Measurements from ENCODE around the gene FAM162A.
A peak's percentile ranks its signal among the peaks of the same experiment; 100 is the strongest.
"Not testable (repeated sequence)": the region's sequence is repeated elsewhere in the genome, so short reads cannot be mapped to it uniquely, and the experiment has no call there.

The FAM162A gene

DNA sequence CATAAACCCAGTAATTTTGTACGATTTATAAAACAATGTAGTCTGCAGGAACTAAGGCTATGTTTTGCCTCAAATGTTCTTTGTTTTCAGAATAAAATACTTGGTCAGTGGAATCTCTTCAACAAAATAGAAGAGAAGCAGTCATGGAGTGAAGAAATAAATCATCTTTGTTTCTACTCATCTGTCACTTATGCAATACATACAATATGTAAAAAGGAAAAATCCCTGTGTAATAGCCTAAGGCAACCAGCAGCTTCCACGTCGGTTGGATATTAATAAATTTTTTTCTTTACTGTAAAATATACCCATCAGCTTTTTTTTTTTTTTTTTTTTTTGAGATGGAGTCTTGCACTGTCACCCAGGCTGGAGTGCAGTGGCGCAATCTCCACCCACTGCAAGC, 37.1 kb downstream of the FAM162A start:
- no peak for DNase-seq (ENCODE audit: low spot score)

DNA sequence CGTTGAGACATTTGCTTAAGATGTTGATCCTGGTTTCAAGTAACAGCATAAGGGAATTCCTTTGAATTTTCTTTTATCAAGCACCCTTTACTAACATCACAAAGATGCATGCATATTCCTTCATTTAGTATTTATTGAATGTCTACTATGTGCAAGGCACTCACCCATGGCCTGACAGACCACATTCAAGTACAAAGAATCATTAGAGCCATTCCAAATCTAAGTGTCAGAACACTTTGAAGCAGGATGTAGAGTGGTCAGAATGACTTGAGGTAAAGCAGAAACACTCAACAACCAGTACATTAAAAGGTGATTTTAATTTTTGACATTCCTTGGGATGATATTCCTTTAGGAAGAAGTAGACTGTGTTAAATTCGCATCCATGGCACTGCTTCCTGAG, 37.9 kb downstream of the FAM162A start:
- no peak for DNase-seq (ENCODE audit: low spot score)

DNA sequence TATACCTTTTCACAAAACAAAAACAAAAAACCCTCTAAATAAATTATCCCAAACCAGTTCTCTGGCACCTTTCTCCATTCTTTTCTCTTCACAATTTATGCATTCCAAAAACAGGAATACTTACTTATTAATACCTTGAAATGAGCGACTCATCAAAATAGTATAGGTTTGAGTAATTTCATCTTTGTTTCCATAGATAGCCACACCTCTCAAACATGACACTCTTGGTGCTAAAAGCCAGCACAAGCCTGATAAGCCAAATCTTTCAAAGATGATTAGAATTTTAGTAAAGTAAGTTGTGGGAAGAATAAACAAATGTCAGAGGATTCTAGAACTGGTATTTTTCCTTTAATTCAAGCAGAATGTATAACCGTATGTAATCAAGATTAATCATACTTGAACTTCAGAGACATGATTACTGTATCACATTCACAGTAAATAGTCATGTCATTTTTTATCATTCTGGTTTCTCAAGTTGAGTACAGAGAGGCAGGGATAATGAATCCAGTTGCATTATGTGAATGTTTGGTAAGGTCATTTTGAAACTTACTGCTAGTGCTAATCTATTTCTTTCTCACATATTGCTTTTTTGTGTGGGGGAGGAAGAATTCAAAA, 44.0 kb downstream of the FAM162A start:
- DNase-seq (ENCODE audit: low spot score), result no peak

DNA sequence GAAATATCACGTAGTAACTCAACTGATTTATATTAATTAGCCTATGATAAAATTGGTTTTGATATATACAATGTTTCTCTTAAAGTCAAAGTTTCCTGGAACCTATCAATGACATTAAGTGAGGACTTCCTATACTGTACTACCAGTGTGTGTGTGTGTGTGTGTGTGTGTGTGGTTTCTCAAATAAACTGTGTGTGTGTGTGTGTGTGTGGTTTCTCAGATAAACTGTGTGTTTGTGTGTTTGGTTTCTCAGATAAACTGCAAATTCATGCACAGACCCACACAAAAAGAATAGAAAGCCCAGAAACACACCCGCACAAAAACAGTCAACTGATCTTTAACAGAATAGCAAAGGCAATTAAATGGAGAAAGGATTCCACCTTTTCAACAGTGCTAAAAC, 46.4 kb downstream of the FAM162A start:
- no peak for DNase-seq (ENCODE audit: low spot score)

DNA sequence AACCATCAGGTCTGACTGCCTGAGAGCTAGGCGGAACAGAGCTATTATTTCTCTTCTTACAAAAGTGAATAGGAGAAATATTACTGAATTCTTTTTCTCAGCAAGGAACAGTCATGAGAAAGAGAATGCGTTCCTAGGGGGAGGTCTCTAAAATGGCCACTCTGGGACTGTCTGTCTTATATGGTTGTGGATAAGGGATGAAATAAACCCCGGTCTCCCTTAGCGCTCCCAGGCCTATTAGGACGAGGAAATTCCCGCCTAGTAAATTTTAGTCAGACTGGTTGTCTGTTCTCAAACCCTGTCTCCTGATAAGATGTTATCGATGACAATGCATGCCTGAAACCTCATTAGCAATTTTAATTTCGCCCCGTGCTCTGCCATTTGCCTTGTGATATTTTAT, 52.0 kb downstream of the FAM162A start:
- DNase-seq (ENCODE audit: low spot score), result no peak

DNA sequence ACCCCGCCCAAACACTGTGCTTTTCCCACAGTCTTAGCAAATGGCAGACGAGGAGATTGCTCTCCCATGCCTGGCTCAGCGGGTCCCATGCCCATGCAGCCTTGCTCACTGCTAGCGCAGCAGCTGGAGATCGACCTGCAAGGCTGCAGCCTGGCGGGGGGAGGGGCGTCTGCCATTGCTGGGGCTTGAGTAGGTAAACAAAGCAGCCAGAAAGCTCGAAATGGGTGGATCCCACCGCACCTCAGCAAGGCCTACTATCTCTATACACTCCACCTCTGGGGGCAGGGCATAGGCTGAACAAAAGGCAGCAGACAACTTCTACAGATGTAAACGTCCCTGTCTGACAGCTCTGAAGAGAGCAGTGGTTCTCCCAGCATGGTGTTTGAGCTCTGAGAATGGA, 59.1 kb downstream of the FAM162A start:
- DNase-seq (ENCODE audit: low spot score), result no peak

DNA sequence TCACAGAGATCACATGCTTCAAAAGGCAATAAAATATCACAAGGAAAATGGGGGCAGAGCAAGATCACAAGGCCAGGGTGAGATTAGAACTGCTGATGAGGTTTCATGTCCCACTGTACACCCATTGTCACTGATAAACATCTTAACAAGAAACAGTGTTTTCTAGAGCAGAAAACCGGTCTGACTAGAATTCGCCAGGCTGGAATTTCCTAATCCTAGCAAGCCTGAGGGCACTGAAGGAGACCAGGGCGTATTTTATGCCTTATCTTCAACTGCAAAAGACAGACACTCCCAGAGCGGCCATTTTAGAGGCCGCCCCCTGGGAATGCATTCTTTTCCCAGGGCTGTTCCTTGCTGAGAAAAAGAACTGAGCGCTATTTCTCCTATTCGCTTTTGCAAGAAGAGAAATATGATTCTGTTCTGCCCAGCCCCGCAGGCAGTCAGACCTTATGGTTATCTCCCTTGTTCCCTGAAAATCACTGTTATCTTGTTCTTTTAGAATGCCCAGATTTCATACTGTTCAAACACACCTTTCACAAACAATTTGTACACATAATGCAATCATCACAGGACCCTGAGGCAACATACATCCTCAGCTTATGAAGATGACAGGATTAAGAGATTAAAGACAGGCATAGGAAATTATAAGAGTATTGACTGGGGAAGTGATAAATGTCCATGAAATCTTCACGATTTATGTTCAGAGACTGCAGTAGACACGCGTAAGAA, 59.9 kb downstream of the FAM162A start:
- not testable (repeated sequence) for DNase-seq (ENCODE audit: low spot score)

DNA sequence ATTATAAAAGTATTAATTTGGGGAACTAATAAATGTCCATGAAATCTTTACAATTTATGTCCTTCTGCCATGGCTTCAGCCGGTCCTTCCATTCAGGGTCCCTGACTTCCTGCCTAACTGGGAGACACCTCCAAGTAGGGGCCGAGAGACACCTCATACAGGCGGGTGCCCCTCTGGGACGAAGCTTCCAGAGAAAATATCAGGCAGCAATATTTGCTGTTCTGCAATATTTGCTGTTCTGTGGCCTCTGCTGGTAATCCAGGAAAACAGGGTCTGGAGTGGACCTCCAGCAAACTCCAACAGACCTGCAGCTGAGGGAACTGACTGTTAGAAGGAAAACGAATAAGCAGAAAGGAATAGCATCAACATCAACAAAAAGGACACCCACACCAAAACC, 60.5 kb downstream of the FAM162A start:
- not testable (repeated sequence) for DNase-seq (ENCODE audit: low spot score)

DNA sequence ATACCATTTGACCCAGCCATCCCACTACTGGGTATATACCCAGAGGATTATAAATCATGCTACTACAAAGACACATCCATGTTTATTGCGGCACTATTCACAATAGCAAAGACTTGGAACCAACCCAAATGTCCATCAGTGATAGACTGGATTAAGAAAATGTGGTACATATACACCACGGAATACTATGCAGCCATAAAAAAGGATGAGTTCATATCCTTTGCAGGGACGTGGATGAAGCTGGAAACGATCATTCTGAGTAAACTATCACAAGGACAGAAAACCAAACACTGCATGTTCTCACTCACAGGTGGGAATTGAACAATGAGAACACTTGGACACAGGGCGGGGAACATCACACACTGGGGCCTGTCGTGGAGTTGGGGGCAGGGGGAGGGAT, 64.2 kb downstream of the FAM162A start:
- DNase-seq (ENCODE audit: low spot score), result not testable (repeated sequence)

DNA sequence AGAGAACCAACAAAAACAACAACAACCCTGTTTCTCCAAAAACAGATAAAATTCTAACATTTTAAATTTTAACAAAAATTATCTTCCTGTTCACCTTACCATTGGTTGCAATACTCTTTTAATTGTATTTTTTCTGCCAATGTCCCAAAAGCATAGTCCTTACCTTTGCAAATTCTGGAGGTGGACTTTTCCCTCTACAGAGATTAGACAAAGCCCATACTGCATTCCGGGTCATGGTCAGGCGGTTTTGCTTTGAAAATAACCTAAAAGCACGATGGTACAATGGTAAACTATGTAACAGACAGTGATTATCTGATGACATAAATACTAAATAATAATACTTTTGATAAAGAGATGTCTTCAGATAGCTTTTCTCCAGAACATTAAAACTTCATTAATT, 67.4 kb downstream of the FAM162A start:
- DNase-seq (ENCODE audit: low spot score), result no peak

DNA sequence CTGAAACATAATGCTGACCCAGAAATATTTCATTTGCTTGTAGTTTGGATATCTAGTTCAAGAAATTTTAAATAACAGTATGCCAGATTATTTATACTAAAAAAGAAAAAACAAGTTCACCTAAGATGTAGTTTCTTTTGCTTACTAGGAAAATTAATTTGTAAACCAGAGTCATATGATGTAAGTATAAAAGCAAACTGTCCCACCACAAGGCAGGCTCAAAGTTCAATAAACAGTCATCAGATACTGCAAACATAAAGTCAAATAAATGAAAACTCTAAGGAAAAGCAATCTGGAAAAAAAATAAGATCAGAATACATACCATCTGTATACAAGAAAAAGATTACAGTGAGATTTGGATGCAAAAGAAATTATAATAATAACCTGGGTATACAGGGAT, 72.1 kb downstream of the FAM162A start:
- DNase-seq (ENCODE audit: low spot score), result no peak

DNA sequence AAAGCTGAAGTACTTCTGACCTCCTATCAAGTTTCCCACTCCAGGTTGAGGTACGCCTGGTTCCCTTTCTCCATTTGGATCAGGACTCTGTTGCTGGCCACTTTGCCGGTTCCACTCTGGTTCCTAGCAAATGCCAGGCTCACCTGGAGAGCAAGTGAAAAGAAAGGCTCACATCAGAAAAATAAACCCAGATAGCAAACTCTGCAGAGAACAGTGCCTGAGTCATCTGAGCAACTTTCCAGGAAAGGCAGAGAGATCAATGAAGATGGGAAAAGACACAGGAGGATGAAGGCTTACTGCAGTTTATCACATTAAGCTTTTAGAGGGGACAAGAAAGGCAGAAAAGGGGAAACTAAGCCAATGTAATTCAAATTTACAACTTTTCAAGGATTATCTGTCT, 73.7 kb downstream of the FAM162A start:
- DNase-seq (ENCODE audit: low spot score), result no peak

DNA sequence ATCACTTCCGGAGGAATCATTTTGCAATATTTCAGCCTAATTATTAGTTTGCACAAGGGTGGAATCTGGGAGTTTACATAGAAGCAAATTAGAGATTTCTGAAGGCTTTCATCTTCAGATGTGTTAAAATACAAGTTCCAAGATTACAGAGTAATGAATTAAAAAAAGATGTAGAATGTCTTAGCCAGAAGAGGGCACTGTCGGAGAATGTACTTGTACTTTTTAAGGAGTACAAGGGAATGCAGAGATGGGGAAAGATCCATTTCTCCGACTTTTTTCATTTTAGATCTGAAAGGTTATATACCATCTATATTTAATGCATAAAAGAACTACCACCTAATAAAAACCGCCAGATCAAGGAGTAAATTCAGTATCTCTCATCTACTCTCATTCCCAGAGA, 75.0 kb downstream of the FAM162A start:
- peak; percentile 21 for DNase-seq (ENCODE audit: low spot score)

DNA sequence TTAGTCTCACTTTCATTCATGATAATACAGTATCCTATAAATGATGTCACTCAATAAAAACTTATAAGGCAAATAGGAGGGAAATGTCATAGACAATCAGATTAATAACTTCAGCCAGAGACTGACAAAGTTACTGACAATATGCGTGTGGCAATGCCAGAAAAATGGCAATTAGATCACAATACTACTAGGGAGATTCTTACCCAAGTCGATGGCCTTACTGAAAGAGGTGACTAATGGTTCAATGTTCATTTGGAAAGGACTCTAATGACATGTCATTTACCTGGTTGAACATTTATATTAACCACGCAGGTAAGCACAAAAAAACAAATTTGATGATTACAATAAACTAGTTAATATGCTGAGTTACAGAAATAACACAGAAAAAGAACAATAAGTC, 77.8 kb downstream of the FAM162A start:
- DNase-seq (ENCODE audit: low spot score), result no peak
